Measurements from ENCODE around the gene NF2.

DNA sequence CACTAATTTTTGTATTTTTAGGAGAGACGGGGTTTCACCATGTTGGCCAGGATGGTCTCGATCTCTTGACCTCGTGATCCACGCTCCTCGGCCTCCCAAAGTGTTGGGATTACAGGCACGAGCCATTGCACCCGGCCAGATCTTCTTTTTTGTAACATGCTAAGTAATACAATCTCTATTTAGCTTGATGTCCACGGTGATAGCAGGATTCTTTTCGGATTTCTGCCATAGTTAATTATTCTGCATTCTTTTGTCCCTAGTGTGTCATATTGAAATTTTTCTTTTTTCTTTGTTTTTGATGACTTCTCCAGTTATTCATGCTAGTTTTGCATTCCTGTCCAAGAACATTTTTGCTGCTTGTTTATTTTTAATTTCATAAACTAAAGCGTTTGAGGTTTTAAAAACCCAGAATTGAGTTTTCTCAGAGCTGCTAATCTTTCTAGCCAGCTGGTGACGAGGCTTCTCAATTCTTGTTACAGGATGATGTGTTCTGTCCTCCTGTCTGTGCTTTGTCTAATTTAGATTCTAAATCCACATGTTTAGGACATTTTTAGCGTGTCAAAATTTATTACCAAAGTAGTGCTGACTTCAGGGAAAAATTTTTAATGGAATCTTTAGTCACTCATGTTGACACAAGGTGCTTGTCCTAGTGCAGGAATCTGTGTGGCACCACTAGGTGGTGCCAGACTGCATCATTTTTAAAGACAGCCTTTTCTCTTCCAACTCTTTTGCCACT, 21.8 kb downstream of the NF2 start:
- TF ChIP-seq, protein P1, sequence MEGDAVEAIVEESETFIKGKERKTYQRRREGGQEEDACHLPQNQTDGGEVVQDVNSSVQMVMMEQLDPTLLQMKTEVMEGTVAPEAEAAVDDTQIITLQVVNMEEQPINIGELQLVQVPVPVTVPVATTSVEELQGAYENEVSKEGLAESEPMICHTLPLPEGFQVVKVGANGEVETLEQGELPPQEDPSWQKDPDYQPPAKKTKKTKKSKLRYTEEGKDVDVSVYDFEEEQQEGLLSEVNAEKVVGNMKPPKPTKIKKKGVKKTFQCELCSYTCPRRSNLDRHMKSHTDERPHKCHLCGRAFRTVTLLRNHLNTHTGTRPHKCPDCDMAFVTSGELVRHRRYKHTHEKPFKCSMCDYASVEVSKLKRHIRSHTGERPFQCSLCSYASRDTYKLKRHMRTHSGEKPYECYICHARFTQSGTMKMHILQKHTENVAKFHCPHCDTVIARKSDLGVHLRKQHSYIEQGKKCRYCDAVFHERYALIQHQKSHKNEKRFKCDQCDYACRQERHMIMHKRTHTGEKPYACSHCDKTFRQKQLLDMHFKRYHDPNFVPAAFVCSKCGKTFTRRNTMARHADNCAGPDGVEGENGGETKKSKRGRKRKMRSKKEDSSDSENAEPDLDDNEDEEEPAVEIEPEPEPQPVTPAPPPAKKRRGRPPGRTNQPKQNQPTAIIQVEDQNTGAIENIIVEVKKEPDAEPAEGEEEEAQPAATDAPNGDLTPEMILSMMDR (IDR thresholded peaks at IDR 0.05): peak; percentile 79 to 96 (median 94)
- no peak for TF ChIP-seq POLR2A (IDR thresholded peaks at IDR 0.05)

Measured in right lobe of liver (tissue), 4 donors.